Measurements from ENCODE around the gene STAP2. TPM values are rescaled to one million over a fixed set of nuclear protein-coding genes. Genes with fewer than 3 reads are reported as not detected.

Gene STAP2
- total and polyA plus RNA-seq, 9 of the 15 experiments (the other 6 are each of a cell fraction or from before 2014, with no cell fraction given): 1.2 to 9.8 (median 4.5) TPM

DNA sequence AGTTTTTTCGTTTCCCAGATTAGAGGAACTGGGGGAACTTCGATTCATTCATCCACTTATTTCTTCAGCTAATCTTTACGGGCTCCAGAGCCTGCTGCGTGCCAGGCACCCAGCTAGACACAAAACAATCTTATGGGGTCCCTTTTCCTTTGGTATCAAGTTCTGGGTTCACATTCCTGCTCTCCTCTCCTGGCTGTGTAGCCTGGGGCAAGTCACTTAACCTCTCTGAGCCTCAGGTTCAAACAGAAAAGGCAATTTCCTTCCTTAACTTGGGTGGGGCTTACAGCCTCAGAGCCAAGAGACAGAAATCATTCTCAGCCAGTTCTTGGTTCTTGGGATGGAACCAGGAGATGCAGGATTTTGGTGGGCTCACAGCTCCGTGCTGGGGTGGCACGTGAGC, 53.7 kb downstream of the STAP2 start (continued):
- peak; percentile 80 for TF ChIP-seq ZFP36 (IDR thresholded peaks at IDR 0.05; ENCODE audit: low read depth, low read length, partially characterized antibody)

GRCh38 chr19:4284176-4284958, 54.3 kb downstream of the STAP2 start:
- in situ Hi-C loops (cut with MboI): no loop called here
- H2AFZ ChIP-seq (ENCODE audit: low read depth, low read length): peak overlapping the region; percentile 57
- TF ChIP-seq RBM25 (IDR thresholded peaks at IDR 0.05; ENCODE audit: low read depth, low read length, severe bottlenecking): peak; percentile 77
- TF ChIP-seq ASH1L (IDR thresholded peaks at IDR 0.05; ENCODE audit: borderline replicate concordance, low read depth, partially characterized antibody): peak; percentile 53
- no peak for TF ChIP-seq NR1H2 (CRISPR knock-in tag; IDR thresholded peaks at IDR 0.05)
- TF ChIP-seq SP2 (IDR thresholded peaks at IDR 0.05; ENCODE audit: extremely low read depth, low read depth, low read length, poor library complexity, severe bottlenecking): peak; percentile 44
- 0 out of 2 replicates have a peak, but pooled peaks have one; percentile 35 for TF ChIP-seq CHD2 (IDR thresholded peaks at IDR 0.05; ENCODE audit: low read depth, low read length)
- peak; percentile 94 for TF ChIP-seq PHF21A (IDR thresholded peaks at IDR 0.05; ENCODE audit: borderline replicate concordance, low read depth)
- no peak for TF ChIP-seq NBN (IDR thresholded peaks at IDR 0.05; ENCODE audit: low read depth)
- peak in 1 of 2 experiments; percentile 77; a peak in 2 of 4 replicates for TF ChIP-seq RCOR1 (IDR thresholded peaks at IDR 0.05; ENCODE audit: borderline replicate concordance in 1 of 2, low read depth in 2 of 2, low read length in 2 of 2)
- peak; percentile 36; the same call in 1 of the 2 replicates for TF ChIP-seq PKNOX1 (IDR thresholded peaks at IDR 0.05)
- no peak for TF ChIP-seq THRAP3 (IDR thresholded peaks at IDR 0.05; ENCODE audit: borderline replicate concordance)
- TF ChIP-seq, protein P1, sequence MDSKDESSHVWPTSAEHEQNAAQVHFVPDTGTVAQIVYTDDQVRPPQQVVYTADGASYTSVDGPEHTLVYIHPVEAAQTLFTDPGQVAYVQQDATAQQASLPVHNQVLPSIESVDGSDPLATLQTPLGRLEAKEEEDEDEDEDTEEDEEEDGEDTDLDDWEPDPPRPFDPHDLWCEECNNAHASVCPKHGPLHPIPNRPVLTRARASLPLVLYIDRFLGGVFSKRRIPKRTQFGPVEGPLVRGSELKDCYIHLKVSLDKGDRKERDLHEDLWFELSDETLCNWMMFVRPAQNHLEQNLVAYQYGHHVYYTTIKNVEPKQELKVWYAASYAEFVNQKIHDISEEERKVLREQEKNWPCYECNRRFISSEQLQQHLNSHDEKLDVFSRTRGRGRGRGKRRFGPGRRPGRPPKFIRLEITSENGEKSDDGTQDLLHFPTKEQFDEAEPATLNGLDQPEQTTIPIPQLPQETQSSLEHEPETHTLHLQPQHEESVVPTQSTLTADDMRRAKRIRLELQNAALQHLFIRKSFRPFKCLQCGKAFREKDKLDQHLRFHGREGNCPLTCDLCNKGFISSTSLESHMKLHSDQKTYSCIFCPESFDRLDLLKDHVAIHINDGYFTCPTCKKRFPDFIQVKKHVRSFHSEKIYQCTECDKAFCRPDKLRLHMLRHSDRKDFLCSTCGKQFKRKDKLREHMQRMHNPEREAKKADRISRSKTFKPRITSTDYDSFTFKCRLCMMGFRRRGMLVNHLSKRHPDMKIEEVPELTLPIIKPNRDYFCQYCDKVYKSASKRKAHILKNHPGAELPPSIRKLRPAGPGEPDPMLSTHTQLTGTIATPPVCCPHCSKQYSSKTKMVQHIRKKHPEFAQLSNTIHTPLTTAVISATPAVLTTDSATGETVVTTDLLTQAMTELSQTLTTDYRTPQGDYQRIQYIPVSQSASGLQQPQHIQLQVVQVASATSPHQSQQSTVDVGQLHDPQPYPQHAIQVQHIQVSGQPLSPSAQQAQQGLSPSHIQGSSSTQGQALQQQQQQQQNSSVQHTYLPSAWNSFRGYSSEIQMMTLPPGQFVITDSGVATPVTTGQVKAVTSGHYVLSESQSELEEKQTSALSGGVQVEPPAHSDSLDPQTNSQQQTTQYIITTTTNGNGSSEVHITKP (IDR thresholded peaks at IDR 0.05; ENCODE audit: partially characterized antibody): peak; percentile 9
- no peak for TF ChIP-seq POLR2A (conservative IDR thresholded peaks at IDR 0.05)
- TF ChIP-seq MBD2 (IDR thresholded peaks at IDR 0.05; ENCODE audit: borderline replicate concordance, low read depth): peak; percentile 53; the same call in 1 of the 2 replicates
- peak; percentile 76 for TF ChIP-seq SP1 (CRISPR knock-in tag; IDR thresholded peaks at IDR 0.05)
- TF ChIP-seq SREBF1 (IDR thresholded peaks at IDR 0.05; ENCODE audit: borderline replicate concordance, low read depth, low read length): no peak

More at GRCh38 chr19:4284176-4284958, 54.3 kb downstream of the STAP2 start:
- ATAC-seq: peak; percentile 99
- BruUV-seq (replicated peaks): no TSS peak
- DNase-seq (ENCODE audit: extremely low read depth in 1 of 4, low spot score in 3 of 4): peak; percentile 84 to 99 (median 98)
- peak overlapping the region in 1 of 2 experiments; percentile 68; a peak in 2 of 4 replicates for H3K9ac ChIP-seq (ENCODE audit: insufficient read depth in 1 of 2, low read depth in 2 of 2, low read length in 2 of 2)
- no peaks in the 10 kb centered on the region for H3K9me1 ChIP-seq (ENCODE audit: control insufficient read depth, insufficient read depth, low read length)
- ChIA-PET POLR2A (interaction anchor here (0.6 to 0.9 kb wide), 4 partner anchors 30 to 528 kb away, joined by 3 to 4 read pairs (median 3); no protein-coding TSS in a partner anchor), CTCF (ENCODE audit: low intra/inter-chr PET ratio) (no interaction called here)
- intact Hi-C loops (cut with micrococcal nuclease): no loop called here
- peak overlapping the region; percentile 51; the same call in 1 of the 2 replicates for H3K4me2 ChIP-seq (ENCODE audit: insufficient read depth, low read length)
- 0 out of 2 replicates have a peak, but pooled peaks cover 5% of the 10 kb centered on the region for H4K20me1 ChIP-seq (replicated peaks; ENCODE audit: control insufficient read depth, insufficient read depth, low read length)
- H3K27ac ChIP-seq (ENCODE audit: extremely low read depth, low read depth, low read length): no peak overlapping the region
- no peaks in the 10 kb centered on the region for H3K79me2 ChIP-seq (ENCODE audit: control insufficient read depth, insufficient read depth, low read length)
- no peaks in the 10 kb centered on the region for H3K36me3 ChIP-seq (ENCODE audit: control insufficient read depth, insufficient read depth, low read length)
- 16% methylated on average over 20 of the region's 20 CpGs for whole genome bisulfite sequencing (ENCODE audit: insufficient coverage, low coverage, missing lambda C conversion rate)
- peaks cover 16 to 22% of the 10 kb centered on the region in 2 experiments; a peak in 3 of 5 replicates for H3K27me3 ChIP-seq (ENCODE audit: control insufficient read depth in 2 of 2, insufficient read depth in 2 of 2, low read length in 2 of 2)
- H3K9me3 ChIP-seq (replicated peaks; ENCODE audit: control insufficient read depth, insufficient read depth, low read depth, low read length): no peaks in the 10 kb centered on the region
- H3K4me1 ChIP-seq (replicated peaks in 1 of 2; ENCODE audit: control insufficient read depth in 2 of 2, insufficient read depth in 2 of 2, low read length in 2 of 2): peaks cover 11 to 22% of the 10 kb centered on the region in 2 experiments
- FAIRE-seq: peak; percentile 91
- peak overlapping the region; percentile 12; the same call in 1 of the 2 replicates for H3K4me3 ChIP-seq
